GM21360 (cell line): ENCODE data around the gene PGBD5.
"Not testable (repeated sequence)": the region's sequence is repeated elsewhere in the genome, so short reads cannot be mapped to it uniquely, and the experiment has no call there.

Experiments used
- ATAC-seq: cut with Tn5 transposase; IDR thresholded peaks from one replicate; pipeline ENCODE4 v1.9.1; 2021; ENCODE audit warnings: mild to moderate bottlenecking, moderate library complexity; ENCODE audit not compliant: unreplicated experiment

The PGBD5 gene, protein sequence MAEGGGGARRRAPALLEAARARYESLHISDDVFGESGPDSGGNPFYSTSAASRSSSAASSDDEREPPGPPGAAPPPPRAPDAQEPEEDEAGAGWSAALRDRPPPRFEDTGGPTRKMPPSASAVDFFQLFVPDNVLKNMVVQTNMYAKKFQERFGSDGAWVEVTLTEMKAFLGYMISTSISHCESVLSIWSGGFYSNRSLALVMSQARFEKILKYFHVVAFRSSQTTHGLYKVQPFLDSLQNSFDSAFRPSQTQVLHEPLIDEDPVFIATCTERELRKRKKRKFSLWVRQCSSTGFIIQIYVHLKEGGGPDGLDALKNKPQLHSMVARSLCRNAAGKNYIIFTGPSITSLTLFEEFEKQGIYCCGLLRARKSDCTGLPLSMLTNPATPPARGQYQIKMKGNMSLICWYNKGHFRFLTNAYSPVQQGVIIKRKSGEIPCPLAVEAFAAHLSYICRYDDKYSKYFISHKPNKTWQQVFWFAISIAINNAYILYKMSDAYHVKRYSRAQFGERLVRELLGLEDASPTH

DNA sequence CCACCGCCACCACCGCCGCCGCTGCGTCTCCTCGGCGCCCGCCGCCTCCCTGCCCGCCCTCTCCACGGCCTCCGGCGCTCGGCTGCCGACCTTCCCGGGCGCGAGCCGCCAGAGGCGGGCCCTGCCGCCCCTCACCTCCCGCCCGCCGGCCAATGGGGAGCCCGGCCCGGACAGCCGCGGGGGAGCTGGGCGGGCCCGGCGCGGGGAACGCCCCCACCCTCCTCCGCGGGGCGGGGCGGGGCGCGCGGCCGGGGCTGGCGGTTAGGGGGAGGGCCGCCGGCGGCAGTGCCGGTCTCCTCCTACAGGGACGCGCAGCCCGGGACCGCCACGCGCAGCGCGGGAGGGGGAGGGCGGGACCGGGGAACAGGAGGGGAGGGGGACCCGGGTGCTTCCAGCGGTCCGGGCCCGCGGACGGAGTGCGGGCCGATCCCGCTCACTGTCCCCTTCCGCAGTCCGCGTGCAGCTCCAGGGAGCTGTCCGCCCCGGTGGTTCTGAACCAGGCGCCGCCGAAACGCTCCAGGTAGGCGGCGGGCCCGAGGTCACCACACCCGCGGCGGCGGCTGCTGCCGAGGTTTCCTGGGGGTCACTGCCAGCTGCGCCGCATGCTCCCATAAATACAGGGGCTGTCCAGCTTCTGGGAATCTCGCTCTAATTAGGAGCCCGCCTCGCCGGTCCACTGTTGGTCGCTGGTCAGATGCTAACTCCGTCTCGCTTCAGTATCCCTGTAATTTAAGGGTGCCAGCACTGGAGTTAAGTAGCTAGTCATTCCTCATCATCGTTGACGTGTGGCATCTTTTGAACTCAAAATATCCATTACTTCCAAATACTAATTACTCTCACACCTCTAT is at the start of gene PGBD5:
Gene PGBD5 (minus strand): TSS at position 87 of the 848 bp plus-strand sequence. CDS start 404 bp downstream, outside the sequence.
- ATAC-seq, result peak; percentile 82

DNA sequence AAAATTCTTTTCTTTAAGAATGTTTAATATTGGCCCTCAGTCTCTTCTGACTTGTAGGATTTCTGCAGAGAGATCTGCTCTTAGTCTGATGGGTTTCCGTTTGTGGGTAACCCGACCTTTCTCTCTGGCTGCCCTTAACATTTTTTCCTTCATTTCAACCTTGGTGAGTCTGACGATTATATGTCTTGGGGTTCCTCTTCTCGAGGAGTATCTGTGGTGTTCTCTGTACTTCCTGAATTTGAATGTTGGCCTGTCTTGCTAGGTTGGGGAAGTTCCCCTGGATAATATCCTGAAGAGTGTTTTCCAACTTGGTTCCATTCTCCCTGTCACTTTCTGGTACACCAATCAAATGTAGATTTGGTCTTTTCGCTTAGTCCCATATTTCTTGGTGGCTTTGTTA is 48.8 kb upstream of the PGBD5 start:
- not testable (repeated sequence) for ATAC-seq

DNA sequence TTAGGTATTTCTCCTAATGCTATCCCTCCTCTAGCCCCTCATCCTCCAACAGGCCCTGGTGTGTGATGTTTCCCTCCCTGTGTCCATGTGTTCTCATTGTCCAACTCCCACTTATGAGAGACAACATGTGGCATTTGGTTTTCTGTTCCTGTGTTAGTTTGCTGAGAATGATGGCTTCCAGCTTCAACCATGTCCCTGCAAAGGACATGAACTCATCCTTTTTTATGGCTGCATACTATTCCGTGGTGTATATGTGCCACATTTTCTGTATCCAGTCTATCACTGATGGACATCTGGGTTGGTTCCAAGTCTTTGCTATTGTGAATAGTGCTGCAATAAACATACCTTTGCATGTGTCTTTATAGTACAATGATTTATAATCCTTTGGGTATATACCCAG is 44.6 kb upstream of the PGBD5 start:
- not testable (repeated sequence) for ATAC-seq

DNA sequence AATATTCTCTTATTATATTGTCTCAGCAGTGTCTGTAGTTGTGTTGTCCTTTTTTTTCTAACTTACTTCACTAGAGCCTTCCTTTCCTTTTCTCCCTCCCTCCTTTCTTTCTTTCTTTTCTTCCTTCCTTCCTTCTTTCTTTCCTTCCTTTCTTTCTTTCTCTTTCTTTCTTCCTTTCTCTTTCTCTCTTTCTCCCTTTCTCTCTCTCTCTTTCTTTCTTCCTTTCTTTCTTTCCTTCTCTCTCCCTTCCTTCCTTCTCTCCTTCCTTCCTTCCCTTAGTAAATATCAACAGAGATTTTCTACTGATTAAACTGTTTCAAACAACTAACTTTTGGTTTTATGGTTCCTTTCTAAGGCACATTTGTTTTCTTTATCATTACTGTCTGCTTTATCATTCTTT is 43.1 kb upstream of the PGBD5 start:
- ATAC-seq, result no peak

DNA sequence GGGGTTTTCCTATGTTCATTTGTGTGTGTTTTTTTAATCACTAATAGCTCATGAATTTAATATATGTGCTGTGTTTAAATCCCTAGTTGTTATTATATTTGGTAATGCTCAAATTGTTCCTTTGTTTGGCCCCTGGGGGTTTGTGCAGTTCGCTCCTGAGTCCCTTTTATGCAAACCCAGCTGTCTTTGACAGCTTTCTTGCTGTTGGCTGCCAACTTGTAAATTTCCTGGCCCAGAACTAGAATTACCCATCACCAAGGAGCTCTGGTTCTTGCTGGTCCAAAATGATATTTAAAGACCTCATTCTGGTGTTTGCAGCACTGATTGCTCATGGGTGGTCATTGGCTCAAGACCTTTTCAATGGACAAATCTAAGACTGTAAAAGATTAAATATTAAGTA is 39.6 kb upstream of the PGBD5 start:
- ATAC-seq, result no peak

DNA sequence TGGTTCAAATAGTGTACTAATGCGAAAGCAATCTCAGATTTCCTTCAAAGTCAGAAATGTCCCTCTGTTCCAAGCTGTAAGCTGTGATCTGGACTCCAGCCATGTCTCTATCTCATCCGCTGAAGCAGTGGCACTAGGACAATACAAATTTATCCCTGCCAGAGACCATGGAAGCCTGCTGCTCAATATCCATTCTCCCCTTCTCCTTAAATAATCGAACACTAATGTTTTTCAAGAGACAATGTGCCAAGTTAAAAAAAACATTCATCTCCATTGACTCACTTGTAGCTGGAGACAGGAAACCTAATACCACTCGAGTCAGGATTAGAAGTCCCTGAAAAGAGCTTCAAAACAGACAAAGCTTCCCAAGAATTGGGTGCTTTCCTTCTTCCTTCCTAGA is 38.5 kb upstream of the PGBD5 start:
- ATAC-seq, result no peak

DNA sequence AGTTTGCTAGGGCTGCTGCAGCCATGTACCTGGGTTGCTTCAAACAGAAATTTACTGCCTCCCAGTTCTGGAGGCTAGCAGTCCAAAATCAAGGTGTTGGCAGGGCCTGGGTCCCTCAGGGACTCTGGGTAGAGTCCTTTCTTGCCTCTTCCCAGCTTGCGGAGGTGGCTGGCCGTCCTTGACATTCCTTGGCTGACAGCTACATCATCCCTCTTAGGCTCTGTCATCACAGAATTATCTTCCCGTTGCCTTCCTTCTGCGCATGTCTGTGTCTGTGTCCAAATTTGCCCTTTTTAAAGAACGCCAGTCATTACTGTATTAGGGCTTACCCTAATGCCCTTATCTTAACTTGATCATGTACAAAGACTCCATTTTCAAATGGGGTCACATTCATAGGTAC is 37.6 kb upstream of the PGBD5 start:
- ATAC-seq, result no peak

DNA sequence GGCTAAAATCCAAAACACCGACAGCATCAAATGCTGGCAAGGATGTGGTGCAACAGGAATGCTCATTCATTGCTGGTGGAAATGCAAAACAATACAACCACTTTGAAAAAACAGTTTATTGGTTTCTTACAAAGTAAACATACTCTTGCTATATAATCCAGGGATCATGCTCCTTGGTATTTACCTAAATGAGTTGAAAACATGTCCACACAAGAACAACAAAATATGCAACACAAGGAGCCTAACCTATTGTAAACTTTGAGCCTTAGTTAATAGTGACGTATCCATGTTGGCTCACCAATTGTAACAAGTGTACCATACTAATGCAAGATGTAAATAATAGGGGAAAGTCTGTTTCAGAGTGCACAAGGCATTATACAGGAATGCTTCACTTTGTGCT is 37.2 kb upstream of the PGBD5 start:
- no peak for ATAC-seq

DNA sequence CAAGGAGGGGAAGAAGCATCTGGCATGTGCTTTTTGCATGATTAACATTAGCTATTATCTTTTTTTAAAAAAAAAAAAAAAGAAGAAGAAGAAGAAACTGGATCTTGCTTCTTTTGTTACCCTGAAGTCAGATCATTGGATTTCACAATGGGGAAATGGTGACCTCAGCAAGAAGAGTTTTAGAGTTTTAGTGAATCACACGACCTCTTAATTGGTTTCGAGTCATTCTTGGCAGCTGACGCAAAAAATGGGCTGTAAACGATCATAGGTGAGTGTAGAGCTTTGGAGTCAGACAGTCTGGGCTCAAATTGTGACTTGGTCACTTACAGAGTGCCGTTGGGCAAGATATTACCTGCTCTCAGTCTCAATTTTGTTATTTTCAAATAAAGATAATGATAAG is 33.3 kb upstream of the PGBD5 start:
- no peak for ATAC-seq

DNA sequence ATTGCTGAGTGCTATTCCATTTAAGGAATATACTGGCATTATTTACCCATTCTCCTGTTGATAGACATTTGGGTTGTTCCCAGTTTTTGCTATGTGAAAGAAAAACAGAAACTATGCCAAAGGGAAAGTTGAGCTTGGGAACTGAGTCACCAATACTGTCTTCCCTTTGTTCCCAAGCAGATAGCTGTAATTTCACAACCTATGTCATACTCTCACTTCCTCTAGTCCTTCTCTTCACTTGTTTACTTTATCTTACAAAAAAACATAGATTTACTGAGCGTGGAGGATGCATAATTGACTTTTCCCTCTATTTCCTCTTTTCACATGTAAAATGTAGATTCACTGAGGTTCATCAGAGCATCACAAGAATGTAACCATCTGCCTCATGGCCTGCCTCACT is 32.4 kb upstream of the PGBD5 start:
- no peak for ATAC-seq

DNA sequence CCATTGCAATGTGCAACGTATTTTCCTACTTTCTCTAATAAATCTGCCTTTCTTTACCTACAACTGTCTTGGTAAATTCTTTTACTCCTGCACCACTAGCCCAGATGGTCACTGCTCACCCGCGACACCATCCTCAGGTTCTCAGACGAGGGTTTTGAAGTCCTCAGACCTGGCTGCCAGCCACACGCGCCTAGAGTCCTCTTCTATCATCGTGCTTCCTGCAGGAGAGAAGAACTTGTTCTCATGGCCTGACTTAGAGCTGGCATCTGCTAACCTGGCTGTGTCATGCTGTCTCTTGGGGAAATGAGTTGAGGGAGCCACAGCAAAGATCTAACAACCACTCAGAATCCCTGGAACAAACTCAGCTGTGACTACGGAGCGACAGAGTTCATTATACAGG is 30.3 kb upstream of the PGBD5 start:
- ATAC-seq, result no peak

DNA sequence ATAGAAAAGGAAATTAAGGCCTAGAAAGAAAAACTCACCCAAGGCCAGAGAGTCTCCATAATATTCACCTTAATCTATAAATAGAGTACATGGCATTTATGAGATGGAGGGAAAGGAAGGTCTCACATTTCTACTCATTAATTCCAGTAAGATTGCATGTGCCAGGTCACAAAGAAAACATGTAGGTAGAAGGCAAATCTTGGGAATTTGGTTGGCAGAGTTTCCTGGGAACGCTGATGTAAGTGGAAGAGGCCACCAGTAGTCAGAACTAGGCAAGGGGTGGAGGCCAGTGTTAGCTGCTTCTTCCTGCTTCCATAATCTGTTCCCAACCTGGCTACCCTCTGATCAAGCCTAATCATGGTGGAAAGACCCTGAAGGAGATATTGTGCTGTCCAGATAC is 29.2 kb upstream of the PGBD5 start:
- no peak for ATAC-seq

DNA sequence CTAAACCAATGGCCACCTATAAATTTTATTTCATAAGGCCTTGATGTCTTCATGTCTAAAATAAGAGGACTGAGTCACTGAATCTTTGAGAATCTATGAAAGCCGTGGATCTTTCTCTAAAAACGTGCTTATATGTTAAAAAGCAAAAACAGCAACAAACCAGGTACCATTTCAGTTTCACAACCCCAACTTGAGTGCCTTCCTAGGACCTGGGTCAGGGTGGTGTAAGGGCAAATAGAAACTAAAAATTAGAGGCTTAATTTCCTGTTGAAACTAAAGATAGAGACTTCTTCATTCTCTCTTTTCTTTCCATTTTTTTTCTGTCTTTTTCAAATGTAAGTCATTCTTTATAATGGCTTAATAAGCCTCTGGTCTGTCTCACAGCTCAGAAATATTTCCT is 27.2 kb upstream of the PGBD5 start:
- no peak for ATAC-seq

DNA sequence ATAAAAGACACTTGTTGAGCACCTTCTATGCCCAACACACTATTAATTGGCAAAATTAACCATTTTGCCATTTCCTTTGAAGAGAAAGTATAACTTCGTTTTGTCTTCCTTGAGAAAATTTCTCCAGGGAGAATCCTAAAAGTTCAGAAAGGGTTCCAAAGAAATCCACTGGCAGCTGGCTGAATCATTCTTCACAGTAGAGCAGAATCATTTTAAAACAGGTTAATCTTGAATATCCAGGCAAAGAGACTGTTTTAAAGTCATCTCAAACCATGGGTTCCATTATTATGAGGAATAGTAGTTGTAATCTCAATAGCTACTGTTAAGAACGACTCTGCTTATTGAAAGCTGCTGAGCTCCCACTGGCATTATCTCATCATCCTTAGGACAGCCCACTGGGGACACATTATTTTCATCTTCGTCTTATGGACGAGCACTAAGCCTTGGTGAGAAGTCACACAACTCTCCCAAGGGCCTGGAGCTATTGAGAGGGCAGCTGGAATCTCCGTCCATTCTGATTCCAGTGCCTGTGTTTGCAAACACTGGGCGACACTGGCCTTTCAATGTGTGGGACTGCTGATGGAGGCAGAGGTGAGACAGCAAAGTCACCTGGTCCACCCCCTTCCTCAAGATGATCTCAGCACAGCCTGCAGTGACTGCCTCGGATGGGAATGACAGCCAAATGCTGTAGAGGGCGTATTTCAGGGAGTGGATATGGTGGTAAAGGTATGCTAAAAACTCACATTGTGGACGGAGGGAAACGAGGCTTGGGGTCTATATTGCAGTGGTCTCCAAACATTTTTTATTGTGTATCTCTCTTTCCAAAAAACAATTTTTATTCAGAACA is 15.3 kb upstream of the PGBD5 start:
- ATAC-seq, result no peak

DNA sequence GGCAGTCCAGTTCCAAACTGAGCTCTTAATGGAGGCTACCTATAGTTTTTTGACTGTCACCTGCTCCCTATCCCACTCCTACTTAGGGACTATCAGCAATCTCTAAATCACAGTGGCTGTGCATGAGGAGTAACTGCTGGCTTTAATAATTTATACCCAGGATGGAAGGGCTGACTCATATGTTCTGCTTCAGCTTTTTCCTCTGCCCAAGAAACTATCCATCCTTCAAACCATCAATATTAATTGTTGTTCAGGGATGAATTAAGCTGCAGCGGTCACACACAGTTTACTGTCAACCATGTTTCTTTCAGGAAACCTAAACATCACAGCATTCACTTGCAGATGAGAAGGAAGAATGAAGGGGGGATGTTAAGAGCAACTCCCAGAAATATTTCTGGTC is 9.0 kb upstream of the PGBD5 start:
- ATAC-seq, result no peak

DNA sequence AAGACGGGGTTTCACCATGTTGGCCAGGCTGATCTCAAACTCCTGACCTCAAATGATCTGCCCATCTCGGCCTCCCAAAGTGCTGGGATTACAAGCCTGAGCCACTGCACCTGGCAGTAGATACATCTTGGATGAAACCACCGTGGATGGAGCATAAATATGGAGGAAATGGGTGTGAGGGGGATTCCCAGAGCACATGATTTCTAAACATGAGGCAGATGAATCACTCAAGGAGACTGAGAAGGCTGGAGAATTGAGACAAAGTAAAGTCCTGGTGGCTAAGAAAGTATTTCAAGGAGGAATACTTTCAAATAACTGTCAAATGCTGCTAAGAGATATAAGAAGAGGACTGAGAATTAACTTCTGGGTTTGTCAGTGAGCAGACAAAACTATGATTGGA is 5.4 kb upstream of the PGBD5 start:
- no peak for ATAC-seq

DNA sequence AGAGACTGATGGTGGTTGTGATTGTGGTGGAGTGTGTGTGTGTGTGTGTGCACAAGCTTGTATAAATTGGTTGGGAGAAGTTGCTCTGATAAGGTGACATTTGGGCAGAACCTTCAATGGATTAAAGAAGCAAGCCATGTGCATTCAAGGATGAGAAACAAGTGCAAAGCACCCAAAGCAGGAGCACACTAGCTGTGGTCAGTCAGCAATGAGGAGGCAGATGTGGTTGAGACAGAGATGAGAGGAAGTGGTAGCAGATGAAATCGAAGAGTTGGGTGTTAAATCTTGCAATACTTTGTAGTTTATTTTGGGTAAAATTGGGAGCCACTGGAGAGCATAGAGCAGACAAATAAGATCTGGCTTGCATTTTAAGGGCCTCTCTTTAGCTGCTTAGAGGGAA is 4.4 kb upstream of the PGBD5 start:
- ATAC-seq, result no peak

DNA sequence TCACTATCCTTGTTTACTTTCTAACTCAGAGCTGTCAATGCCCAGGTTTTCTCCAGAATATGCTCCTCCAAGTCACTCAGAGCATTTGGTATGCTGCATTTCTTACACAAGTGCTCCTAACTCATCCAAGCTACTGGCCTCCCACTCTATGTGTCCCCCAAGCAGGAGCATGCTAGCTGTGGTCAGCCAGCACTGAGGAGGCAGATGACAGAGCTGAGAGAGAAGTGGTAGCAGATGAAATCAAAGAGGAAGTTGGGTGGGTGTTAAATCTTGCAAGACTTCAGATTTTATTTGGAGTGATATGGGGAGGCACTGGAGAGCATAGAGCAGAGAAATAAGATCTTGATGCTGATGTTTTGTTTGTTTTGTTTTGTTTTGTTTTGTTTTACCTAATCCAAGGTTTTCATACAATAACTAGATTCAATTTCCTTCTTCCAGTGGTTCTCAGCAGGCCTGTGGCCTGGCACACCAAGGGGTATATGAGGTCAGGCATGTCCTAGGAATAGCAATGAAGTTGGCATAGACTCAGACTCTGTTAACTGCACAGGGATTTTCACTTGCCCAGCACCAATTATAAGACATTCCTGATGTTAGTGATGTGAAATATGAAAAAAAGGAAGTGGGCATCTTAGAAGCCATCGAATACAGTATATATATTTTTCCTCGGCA is 3.1 kb upstream of the PGBD5 start:
- ATAC-seq, result no peak

DNA sequence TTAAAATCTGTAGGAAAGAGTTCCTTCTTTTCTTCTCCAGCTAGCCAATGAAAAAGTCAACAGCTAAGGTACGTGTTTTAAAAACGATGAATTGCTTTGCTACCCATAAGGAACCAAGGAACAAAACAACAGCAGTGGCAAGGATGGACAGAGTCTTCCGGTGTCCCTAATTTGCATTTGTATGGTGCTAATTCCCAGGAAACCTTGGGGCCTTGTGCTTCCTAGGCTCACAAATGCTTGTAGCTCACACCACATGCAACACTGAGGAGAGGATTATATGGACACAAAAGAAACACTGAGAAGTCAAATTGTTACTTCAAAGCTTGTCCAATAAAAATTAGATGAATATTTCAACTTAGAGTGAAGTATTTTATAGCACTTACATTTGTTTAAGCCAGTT is 1.8 kb upstream of the PGBD5 start:
- ATAC-seq, result no peak

DNA sequence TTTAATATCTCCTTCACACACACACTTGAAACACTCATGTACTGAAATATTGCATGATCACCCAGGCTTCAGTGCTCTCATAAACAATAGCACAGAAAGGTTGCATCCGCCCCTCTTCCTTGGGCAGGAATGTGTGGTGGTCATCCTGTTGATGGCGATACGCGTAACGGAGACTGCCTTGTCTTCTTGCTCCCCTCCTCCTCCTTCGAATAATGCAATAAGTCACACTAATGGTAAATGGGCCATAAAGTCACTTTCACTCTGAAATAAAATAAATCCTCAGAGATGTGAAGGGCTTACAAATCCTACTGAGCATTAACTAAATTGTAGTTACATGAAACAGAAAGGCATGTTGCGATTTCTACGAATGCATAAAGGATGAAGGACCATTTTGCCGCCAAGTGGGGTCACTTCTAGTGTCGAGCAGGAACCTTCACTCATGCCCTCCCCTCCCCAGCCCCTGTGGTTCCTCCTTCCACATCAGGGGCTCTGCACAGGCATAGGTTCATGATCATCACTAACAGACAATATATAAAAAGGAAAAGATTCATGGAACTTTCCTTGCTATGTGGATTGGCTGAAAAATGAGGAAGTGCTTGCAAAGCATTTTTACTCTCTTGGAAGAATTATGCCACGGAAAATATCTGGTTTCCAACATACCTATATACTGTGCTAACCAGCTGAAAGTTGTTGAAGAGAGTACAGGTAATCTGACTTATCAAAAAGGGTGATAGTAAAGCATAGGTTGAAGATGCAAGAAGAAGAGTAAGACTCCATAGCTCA is 1.2 kb upstream of the PGBD5 start:
- ATAC-seq, result no peak
